Breast epithelium (tissue), 4 donors: ENCODE data around the gene MIER2. TPM values are rescaled to one million over a fixed set of nuclear protein-coding genes. Genes with fewer than 3 reads are reported as not detected.

Experiments
- DNase-seq, 2 donors: peaks; one replicate each; pipeline ENCODE4 v3.0.0-alpha.2; 2019; ENCODE audit warnings: low spot score in 2 of 2
- H3K27ac ChIP-seq, 2 donors: fragments of 200-600 bp; sonication (generic) in 1 of 2; one replicate each; pipeline ENCODE4 v1.5.1; 2016 to 2019; ENCODE audit warnings: mild to moderate bottlenecking in 1 of 2
- H3K27me3 ChIP-seq, 2 donors: fragments of 200-600 bp; sonication (generic) in 1 of 2; one replicate each; pipeline versions ENCODE4 v1.5.1 to v1.6.0; 2017 to 2019; ENCODE audit warnings: control low read depth in 1 of 2, mild to moderate bottlenecking in 1 of 2
- H3K36me3 ChIP-seq: fragments of 200-600 bp; one replicate; pipeline ENCODE4 v1.5.1; 2019
- H3K4me1 ChIP-seq, 2 donors: fragments of 200-600 bp; sonication (generic); one replicate each; pipeline ENCODE4 v1.5.1; 2016 to 2019; ENCODE audit warnings: control low read depth in 1 of 2
- H3K4me3 ChIP-seq, 3 donors: fragments of 200-600 bp; sonication (generic); 1 replicate in 2 of 3; 2 replicates in 1 of 3; pipeline ENCODE4 v1.5.1; 2016 to 2019; ENCODE audit warnings: mild to moderate bottlenecking in 3 of 3, moderate library complexity in 2 of 3
- H3K9me3 ChIP-seq, 2 donors: fragments of 200-600 bp; sonication (generic) in 1 of 2; one replicate each; pipeline ENCODE4 v1.5.1; 2016 to 2019; ENCODE audit warnings: control low read depth in 1 of 2
- POLR2A ChIP-seq: fragments of 450-650 bp; IDR thresholded peaks from one replicate; pipeline ENCODE4 v1.6.1; 2016; ENCODE audit warnings: antibody characterized with exemption, mild to moderate bottlenecking, moderate library complexity
- POLR2AphosphoS5 ChIP-seq, 3 donors: sonication (generic); formaldehyde crosslinking; IDR thresholded peaks; one replicate each; pipeline ENCODE4 v1.6.1; 2017; ENCODE audit warnings: antibody characterized with exemption in 3 of 3
- intact Hi-C: fragments of 100-400 bp; cut with DNase I; formaldehyde crosslinking; loops from one replicate; pipeline ENCODE4 v1.15.1; 2023; ENCODE audit warnings: low total_unique reads
- total RNA-seq, 3 donors: library from RNA; depleted of rRNA; stranded (reverse); fragments of >200 nt; gene quantifications; one replicate each; pipeline ENCODE4 v1.1.0, GENCODE V29; 2016
- TF ChIP-seq, protein P1 (sequence below), 3 donors: fragments of 450-650 bp; IDR thresholded peaks; one replicate each; pipeline ENCODE4 v1.5.1; 2016 to 2017; ENCODE audit warnings: antibody characterized with exemption in 3 of 3, mild to moderate bottlenecking in 3 of 3, moderate library complexity in 3 of 3

The MIER2 gene
- total RNA-seq, 3 donors from 2014 or later = 5.4 to 17.0 (median 12.8) TPM

GRCh38 chr19:335072-335471, 9.5 kb downstream of the MIER2 start:
- TF ChIP-seq, protein P1, sequence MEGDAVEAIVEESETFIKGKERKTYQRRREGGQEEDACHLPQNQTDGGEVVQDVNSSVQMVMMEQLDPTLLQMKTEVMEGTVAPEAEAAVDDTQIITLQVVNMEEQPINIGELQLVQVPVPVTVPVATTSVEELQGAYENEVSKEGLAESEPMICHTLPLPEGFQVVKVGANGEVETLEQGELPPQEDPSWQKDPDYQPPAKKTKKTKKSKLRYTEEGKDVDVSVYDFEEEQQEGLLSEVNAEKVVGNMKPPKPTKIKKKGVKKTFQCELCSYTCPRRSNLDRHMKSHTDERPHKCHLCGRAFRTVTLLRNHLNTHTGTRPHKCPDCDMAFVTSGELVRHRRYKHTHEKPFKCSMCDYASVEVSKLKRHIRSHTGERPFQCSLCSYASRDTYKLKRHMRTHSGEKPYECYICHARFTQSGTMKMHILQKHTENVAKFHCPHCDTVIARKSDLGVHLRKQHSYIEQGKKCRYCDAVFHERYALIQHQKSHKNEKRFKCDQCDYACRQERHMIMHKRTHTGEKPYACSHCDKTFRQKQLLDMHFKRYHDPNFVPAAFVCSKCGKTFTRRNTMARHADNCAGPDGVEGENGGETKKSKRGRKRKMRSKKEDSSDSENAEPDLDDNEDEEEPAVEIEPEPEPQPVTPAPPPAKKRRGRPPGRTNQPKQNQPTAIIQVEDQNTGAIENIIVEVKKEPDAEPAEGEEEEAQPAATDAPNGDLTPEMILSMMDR (IDR thresholded peaks at IDR 0.05) = no peak
- TF ChIP-seq POLR2A (no peak), POLR2AphosphoS5 (IDR thresholded peaks at IDR 0.05) (no peak)
- Histone ChIP-seq H3K27ac (no peak overlapping the region), H3K9me3 (peaks cover 0 to 5% of the 10 kb centered on the region in 2 donors), H3K4me3 (no peak overlapping the region), H3K4me1 (no peaks in the 10 kb centered on the region), H3K36me3 (no peaks in the 10 kb centered on the region), H3K27me3 (no peaks in the 10 kb centered on the region)
- no peak for DNase-seq
- intact Hi-C loops = no loop called here

GRCh38 chr19:334296-335071, 10.1 kb downstream of the MIER2 start:
- no peaks in the 10 kb centered on the region for H3K27me3 ChIP-seq
- H3K27ac ChIP-seq = no peak overlapping the region
- H3K36me3 ChIP-seq = no peaks in the 10 kb centered on the region
- DNase-seq = no peak
- TF ChIP-seq POLR2AphosphoS5 (IDR thresholded peaks at IDR 0.05) = no peak
- no peak for TF ChIP-seq POLR2A
- TF ChIP-seq, protein P1 (IDR thresholded peaks at IDR 0.05) = no peak
- peaks cover 0 to 5% of the 10 kb centered on the region in 2 donors for H3K9me3 ChIP-seq
- no peaks in the 10 kb centered on the region for H3K4me1 ChIP-seq
- intact Hi-C loops = no loop called here
- H3K4me3 ChIP-seq = no peak overlapping the region

DNA sequence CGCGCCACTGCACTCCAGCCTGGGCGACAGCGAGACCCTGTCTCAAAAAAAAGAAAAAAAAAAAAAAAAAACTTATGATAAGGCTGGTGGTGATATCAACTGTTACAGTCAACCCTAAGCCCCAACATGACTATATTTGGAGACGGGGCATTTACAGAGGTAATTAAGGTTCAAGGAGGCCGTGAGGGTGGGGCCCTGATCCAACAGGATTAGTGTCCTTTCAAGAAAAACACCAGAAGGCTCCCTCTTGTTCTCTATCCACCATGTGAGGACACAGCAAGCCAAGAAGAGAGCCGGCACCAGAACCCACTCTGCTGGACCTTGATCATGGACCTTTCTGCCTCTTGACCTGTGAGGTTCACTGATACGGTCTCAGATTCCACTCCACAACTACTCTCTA, 14.1 kb downstream of the MIER2 start:
- intact Hi-C loops = no loop called here
- no peak overlapping the region for H3K4me3 ChIP-seq
- TF ChIP-seq POLR2A (no peak), POLR2AphosphoS5 (IDR thresholded peaks at IDR 0.05) (no peak)
- TF ChIP-seq, protein P1 (IDR thresholded peaks at IDR 0.05) = no peak
- no peak for DNase-seq
- no peaks in the 10 kb centered on the region for H3K27me3 ChIP-seq
- no peak overlapping the region for H3K27ac ChIP-seq
- H3K9me3 ChIP-seq = peaks cover 0 to 5% of the 10 kb centered on the region in 2 donors
- H3K36me3 ChIP-seq = peaks cover 14% of the 10 kb centered on the region
- H3K4me1 ChIP-seq = no peaks in the 10 kb centered on the region

GRCh38 chr19:329876-330275, 14.7 kb downstream of the MIER2 start:
- Histone ChIP-seq H3K27me3 (no peaks in the 10 kb centered on the region), H3K9me3 (peaks cover 0 to 5% of the 10 kb centered on the region in 2 donors), H3K4me3 (no peak overlapping the region), H3K27ac (no peak overlapping the region), H3K36me3 (peaks cover 14% of the 10 kb centered on the region), H3K4me1 (no peaks in the 10 kb centered on the region)
- no peak for DNase-seq
- TF ChIP-seq, protein P1 (IDR thresholded peaks at IDR 0.05) = no peak
- TF ChIP-seq POLR2AphosphoS5 (IDR thresholded peaks at IDR 0.05) (no peak), POLR2A (no peak)
- intact Hi-C loops = no loop called here

DNA sequence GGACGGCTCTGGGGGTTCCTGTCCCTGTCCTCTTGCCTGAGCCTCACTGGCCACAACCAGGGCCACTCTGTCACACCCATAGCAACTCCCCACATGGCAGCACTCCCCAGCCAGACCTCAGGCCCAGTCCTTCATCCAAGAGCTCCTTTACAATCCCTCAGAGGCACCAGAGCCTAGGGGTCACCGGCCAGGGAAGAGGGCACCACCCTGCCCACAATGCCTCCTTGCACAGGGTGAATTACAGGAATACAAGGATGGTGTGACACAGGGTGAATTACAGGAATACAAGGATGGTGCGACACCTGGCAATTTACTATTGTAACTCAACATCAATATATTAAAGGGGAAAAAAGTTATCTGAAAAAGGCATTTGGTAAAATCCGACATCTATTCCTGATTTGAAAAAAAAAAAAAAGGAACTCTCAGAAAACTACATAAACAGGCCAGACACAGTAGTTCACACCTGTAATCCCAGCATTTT, 16.5 kb downstream of the MIER2 start:
- DNase-seq = no peak
- no peaks in the 10 kb centered on the region for H3K4me1 ChIP-seq
- H3K36me3 ChIP-seq = peaks cover 14% of the 10 kb centered on the region
- H3K4me3 ChIP-seq = no peak overlapping the region
- intact Hi-C loops = no loop called here
- peaks cover 0 to 5% of the 10 kb centered on the region in 2 donors for H3K9me3 ChIP-seq
- TF ChIP-seq, protein P1 (IDR thresholded peaks at IDR 0.05) = no peak
- TF ChIP-seq POLR2AphosphoS5 (IDR thresholded peaks at IDR 0.05) (no peak), POLR2A (no peak)
- H3K27ac ChIP-seq = no peak overlapping the region
- H3K27me3 ChIP-seq = no peaks in the 10 kb centered on the region
